Activated T-helper 9 cell treated with anti-CD3 and anti-CD28 coated beads, Interleukin-2, amount 50 U/mL, for 16 hours (primary cell): ENCODE results near the gene SMIM27.

Experiments used
- DNase-seq: peaks from one replicate; pipeline ENCODE4 v3.0.0-alpha.2; 2020; ENCODE audit warnings: low read depth

Gene SMIM27

DNA sequence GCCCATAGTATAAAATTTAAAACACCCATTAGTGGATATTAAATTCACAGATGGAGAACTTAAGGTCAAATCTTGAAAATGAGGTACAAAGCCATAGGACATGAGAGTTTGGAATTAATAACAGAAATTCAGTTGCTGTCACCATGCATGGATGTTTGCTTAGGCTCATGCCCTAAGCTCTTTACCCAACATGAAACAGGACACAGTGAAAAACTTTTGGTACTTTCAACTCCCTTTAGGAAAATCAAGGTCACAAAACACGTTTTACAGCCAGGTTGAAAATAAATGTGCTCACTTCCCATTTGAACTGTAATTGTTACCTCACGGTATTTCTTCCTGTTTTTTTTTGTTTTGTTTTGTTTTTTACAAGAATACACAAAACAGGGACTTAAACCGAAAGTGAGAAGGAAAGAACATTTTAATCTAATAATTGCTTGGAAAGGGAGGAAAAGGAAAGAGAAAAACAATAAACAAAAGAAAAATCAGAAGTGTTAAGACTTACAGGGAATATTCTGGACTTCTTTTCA lies 6.3 kb downstream of the SMIM27 start:
- DNase-seq, result no peak

DNA sequence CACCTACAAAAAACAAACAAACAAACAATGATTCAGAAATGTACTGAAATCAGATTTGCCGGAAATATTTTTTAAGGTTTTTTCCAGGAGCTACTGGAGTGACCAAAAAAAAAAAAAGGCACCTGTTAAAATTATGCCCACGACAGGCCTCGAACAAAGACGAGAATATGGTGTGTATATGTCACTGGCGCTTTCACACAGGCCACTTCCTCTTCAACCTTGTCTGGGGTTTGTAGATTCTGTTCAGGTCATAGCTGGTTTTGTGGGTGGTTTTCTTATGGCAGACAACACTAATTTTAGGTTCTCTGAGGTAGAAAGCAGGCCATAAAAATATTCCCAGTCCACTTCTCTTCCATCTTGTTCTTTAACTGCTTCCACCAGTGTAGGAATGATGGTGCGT lies 13.8 kb downstream of the SMIM27 start:
- no peak for DNase-seq

DNA sequence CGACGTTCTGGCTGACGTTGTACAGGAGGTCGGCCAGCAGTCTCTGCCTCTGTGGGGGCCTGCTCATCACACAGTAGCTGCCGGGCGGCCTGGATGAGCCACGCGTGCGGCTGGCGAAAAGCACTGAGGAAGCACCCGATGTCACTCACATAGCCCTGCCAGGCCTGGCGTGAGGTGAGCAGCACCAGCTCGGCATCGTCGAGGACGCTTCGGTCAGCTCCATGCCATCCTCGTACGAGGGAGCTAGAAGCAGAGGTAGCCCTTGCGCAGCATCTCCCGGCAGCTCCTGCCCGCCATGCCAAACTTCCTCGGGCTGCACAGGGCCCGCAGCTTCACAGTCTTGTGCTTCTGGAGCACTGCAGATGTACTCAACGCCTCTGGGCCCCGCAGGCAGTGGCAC lies 14.6 kb downstream of the SMIM27 start:
- no peak for DNase-seq

DNA sequence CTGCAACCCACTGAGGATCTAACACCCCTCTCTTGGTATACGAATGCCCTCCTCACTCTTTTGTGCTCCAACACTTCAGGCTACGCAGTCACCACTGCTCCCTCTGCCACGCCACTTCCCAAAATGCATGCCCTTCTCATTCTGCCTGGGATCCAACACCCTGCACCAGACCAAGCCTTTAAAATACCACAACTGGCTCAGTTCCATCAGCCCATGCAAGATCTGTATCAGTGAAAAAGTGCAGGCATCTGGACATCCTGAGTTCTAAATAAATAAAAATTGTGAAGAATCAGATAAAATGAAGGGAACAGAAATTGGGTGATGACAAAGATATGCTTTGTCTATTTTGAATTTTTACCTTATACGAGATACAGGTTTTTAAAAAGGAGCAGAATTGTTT lies 18.1 kb downstream of the SMIM27 start:
- DNase-seq, result no peak

DNA sequence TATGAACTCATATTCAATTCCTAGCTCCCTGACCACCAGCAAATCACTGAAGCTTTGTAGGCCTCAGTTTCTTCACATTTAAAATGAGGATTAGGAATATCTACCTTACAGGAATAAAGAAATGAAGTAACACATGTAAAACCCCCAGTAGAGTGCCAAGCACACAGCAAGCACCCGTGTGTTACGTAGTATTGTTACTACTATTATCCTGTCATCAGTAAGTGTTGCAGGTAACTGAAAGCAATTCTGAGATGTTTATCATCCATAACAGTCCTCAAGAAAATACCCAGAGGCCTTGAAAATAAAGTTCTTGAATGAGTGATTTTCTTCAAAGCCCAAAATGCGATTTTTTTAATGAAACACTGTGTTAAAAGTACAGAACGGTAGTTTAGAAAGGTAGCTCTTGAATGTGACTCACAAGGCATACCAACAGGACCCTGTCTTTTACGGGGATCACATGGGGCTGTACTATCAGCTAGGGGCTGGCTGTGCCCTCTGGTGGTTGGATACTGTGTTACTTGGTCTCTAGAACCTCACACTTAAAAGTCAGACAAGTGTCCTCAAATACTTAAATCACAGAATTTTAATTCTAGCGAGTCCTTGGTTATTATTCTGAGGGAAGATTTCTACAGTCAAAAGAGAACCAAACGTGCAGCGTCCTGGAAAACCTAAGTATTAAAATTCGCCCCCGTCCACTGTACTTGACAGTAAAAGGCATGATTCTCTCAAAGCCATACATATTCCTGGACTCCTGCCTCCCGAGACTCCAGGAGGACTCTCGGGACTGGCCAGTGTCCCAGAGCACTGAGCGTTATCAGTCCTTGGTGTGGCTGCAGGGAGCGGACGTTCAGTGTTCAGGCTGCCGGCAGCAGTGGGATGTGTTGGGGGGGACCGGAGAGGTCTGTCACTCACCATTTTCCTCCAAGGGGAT lies 20.1 kb downstream of the SMIM27 start:
- DNase-seq, result peak; percentile 57

DNA sequence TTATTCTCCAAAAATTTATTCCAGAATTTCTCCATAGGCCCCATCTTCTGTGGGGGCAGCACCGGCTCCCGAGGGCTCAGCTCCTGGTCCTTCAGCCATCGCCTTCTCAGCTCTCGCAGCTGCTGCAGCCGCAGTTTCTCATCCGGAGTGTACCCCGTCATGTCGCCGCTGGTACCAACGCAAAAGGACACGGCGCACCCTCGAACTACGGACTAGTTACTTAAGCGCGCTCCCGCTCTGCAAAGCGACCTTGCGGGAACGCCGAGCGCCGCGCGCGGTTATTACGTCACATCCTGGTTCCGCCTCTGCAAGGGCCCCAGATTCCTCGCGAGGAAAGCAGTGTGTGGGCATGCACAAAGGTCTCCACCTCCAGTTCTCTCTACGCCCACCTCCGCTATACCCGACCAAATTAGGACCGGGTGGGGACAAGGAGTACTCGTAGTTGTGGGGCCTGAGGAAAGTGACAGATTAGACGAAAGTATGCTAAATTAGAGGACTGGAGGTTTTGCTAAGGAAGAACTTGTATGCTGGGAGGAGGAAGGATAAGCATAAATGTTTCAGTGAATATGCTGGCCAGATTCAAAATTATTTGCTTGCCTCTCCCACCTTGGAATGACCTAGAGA lies 20.9 kb downstream of the SMIM27 start, which contains the start of gene NDUFB6:
Gene NDUFB6, minus strand, starts transcription at position 260 of the 624 bp plus-strand sequence. Its CDS starts 99 bp downstream, at position 161.
- peak; percentile 91 for DNase-seq

DNA sequence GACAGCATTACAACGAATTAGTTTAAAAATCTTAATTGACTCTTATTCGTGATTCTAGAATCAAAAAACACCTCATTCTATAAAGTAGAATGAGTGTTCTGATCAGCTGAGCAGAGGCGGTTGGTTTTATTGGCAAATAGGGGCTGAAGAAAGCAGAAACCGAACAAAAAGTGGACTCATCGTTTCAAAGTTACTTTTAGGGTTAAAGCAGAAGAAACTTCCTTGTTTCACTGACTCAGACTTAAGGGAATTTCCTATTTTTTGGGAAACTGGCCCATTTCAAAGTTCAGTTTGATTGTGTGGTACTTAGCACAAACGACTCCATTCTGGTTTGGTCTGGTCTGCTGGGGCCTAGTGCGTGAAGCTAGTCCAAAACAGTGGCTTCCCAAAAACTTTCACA lies 21.7 kb downstream of the SMIM27 start:
- DNase-seq, result no peak

DNA sequence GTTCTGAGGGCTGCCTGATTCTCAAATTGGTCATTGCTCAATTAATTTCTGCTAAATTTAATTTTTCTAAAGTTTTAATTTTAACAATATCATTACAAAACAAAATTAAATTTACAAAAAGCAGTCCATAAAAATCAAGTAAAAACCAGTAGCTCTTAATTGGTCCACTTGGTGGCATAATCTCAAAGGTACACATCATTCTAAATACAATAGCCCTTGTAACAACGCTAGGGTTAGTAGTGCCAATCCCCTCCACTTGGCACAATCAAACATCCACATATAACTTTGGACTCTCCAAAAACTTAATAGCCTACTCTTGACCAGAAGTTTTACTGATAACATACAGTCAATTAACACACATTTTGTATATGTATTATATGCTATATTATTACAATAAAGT lies 22.7 kb downstream of the SMIM27 start:
- no peak for DNase-seq

DNA sequence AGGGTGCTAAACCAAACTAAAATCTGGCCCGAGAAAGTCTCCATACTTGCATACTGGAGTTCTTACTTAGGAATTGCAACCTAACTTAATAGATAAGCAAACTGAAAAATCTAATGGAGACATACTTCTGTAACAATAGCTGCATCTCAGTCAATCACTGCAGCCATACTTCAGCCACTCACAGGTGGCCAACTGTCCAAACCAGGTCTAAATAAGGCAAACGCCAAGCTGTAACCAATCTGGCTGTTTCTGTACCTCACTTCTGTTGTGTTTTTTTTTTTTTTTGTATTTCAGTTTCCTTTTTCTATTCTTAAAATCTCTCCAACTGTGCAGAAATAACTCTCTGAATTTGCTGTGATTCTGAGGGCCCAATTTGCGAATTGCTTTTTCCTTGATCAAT lies 25.2 kb downstream of the SMIM27 start:
- no peak for DNase-seq

DNA sequence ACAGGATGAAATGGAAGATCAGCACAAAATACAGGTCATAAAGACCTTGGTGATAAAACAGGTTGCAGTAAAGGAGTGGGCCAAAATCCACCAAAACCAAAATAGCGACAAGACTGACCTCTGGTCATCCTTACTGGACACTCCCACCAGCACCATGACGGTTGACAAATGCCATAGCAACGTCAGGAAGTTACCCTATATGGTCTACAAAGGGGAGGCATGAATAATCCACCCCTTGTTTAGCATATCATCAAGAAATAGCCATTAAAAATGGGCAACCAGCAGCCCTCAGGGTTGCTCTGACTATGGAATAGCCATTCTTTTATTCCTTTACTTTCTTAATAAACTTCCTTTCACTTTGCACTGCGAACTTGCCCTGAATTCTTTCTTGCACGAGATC lies 26.8 kb downstream of the SMIM27 start:
- DNase-seq, result no peak

DNA sequence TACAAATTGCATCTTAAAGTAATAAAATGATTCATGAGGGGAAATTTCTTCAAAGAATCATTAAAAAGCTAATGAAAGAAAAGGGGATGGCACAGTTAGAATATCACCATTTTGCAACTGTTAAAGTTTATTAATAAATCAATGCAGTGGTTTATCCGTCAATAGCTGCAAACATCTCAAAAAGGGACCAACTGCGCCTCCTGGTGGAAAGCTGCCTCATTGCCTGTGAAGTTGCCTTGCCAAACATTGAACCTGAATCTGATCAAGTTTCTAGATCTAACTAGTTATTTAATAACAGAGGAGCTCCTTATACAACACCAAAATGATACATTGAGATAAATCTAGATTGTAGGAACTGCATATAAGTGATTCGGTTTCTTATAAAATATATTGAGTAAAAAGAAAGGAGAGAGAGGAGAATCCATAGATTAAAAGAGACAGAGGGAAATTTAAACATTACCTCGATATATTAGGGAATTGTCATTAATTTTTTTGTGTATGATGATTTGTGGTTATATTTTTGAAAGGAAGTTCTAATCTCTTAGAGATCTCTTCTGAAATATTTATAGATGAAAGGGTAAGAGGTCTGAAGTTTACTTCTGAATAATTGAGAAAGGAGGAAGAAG lies 27.7 kb downstream of the SMIM27 start:
- DNase-seq, result peak; percentile 63

DNA sequence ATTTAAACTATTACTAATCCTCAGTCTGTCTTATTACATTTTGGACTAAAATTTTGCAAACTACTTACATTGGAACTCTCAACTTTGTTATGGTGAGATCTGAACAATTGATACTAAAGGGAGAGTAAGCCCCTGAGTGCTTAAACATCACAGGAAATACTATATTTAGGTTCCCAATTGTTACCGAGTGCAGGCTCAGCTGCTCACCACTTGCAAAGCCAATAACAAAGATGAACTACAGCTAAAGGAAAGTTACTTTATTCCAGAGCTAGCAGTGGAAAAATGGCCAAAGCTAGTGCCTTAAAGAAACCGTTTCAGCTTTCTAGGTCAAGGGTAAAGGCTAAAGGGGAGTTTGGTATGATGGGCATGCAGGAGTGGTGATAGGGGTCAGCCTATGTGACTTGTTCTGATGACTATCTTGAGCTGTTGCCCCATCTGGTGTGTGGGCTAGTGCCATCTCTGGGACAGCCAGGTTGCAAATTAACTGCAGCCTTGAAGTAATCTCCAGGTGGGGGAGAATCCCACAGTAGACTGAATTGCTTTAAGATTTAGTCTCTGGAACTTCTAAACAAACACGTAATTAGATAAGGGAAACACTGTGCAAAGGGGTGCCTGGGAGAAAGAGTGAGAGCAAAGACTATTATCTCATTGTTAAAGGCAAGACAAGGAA lies 28.6 kb downstream of the SMIM27 start:
- DNase-seq, result no peak

DNA sequence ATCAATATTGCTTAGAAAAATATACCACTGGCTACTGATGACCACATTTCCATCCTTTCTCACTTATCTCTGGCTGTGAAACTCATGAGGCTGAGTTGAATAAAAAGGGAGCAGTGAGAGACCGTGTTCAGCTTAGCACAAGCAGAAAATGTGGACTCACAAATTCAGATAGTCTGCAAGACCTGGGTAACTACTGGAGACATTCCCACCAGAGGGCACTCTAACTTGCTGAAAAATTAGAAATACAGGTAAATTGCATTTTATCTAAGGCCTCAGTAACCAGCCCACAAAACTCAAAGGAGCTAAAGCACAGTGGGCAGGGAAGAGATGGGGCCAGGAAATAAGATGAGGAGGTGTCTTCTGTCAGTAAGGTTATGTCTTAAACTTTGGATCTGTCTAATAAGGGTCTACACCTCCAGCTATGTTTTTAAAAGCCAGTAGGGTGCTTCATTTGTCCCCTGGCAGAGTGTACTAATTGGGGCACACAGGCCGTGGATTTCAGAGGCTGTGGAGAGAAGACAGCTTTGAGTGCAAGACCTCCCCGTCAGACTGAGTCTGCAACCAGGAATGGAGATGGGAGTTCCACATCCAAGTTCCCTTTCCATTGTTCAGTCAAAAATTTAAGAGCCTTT lies 29.5 kb downstream of the SMIM27 start:
- DNase-seq, result no peak

DNA sequence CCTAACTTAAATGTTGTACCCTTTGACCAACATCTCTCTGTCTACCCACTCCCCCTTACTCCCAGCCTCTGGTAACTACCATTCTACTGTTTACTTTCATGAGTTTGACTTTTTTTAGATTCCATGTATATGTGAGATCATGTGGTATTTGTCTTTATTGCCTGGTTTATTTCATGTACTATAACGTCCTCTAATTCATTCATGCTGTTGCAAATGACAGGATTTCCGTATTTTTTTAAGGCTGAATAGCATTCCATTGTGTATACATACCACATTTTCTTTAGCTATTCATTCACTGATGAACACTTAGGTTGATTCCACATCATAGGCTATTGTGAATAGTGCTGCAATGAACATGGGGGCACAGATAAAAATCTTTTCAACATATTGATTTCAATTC lies 32.7 kb downstream of the SMIM27 start:
- no peak for DNase-seq

DNA sequence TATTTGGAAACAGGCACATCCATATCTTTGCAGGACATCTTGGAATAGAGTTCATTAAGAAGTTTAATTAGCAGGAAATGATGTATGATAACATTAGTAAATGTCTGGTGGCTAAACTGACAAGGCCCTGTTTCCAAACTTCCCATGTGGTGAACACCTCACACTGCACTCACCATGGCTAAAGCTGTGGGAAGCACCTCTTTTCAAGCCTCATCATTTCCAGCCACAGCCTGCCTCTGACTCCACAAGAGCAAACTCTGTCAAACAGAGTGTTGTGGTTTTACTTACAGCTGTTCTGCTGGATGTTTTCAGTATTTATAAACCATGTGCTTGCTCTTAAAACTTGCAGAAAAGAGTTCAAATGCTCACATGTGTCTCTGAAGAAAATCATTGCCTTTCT lies 35.8 kb downstream of the SMIM27 start:
- no peak for DNase-seq

DNA sequence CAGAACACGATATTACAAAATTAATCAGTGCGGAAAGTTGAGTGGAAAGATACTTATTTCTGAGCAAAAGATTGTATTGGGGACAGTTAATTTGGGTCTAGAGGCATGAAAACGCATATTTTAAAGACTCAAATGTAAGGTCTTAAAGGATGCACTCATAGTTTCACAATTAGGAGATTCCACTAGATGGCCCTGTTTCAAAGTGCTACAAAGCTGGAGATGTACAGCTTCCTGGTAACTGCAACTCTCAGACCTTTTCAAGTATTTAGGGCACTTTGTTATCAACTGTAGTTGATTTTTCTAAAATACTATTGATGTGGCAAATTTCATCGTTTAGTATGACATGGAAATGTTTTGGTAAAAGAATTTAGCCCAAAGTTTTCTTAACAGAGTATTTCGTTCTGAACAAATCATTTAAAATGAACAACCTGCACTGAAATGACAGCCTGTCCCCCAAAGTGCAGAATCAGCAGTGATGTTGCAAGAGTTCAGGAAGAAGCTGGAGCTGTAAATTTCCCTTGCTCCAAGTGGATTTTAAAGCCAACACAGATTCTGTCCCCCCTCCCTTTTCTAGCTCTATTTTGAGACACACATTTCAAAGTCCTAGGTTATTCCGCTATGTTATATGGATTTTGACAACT lies 37.1 kb downstream of the SMIM27 start:
- DNase-seq, result no peak

DNA sequence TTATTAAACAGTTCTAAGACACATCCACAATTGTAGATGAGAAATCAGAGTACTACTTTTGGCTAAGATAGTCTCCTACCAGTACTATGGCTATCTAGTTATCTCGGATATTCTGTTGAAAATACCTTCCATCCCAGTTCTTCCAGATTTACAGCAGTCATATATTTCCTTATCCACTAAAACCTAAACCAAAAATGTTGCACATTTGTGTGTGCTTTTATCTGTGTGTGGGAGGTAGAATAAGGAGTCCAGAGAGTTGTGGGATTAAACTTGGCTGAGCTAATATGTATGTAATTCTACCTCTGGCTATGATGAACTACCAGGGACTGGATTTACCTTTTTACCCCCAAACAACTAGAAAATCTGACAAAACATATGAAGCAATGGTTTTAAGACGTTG lies 38.3 kb downstream of the SMIM27 start:
- DNase-seq, result no peak

DNA sequence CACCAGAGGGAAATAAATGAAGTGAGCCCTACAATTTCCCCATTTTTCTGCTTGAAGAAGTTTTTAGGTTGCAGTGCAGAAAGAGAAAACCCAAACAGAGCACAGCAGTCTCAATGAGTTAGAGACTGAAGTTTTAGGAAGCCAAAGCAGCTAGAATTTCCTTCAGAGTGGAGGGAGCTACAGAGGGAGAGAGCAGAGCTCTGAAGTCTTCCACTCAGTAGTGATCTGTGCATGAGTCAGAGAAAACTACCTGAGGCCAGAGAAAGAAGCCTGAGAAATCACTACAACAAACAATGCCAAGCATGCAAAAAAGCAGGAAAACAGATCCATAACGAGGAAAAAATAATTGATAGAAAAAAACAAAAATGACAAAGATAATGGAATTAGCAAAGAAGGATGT lies 38.8 kb downstream of the SMIM27 start:
- DNase-seq, result no peak

DNA sequence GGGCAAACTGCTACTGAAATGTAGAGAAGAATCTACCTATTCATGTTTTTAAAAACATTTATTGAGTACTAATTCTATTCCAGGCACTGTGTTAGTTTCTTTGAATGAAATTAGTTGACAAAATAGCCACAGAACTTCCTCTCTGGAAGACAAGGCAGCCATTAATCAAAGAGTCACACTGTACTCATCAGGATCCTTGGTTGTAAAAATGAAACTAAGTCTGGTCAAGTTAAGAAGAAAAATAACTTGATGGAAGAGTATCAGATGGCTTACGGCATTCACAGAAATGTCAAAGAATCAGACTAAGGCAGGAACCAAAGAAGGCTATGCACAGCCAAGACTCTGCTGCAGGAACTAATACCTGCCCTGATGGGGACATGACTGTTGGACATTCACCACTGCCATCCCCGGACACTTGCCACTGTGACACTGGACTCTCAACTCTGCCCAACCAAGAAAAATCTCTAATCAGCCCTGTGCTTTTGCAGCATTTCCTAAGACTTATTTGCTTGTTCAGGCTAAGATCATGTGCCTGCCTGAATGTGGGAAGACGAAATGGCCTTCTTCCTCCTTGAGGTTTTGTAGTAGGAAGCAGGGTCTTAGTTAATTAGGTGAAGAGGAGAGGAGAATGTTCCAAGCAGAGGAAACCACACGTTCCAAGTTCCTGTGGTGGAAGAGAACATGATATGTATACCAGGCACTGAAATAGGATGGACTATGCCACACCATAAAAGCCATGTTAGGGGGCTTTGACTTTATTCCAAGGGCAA lies 44.2 kb downstream of the SMIM27 start:
- no peak for DNase-seq

DNA sequence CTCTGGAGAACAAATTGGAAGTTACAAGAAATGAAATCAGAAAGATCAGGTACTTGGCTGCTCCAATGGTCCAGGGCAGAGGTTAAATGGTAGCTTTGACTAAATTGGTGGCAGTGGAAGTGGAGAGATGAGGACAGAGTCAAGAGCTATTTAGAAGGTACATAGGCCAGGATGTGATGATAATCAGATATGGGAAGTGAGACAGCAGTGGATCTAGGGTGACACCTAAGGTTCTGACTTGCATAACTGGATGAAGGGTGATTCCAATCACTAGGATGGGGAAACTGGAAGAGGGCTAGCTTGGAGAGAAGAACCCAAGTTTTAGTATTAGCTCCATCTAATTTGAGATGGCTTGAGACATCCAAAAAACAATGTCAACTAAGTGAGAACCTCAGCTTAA lies 44.8 kb downstream of the SMIM27 start:
- no peak for DNase-seq
